T47D (cell line): ENCODE measurements around the gene ZNF385A.

Source experiments
- DNase-seq, 2 experiments: peaks; one replicate each; pipeline versions ENCODE4 v3.0.0 to v3.0.0-alpha.2; 2011 to 2012; ENCODE audit warnings: low read depth in 1 of 2, low spot score in 1 of 2
- JUND ChIP-seq: IDR thresholded peaks from 2 replicates; pipeline ENCODE4 v1.6.1; 2012; ENCODE audit warnings: low read depth
- in situ Hi-C: cut with HindIII; loops from 2 replicates; pipeline ENCODE4 v1.10.0; 2016; ENCODE audit warnings: low sequenced_read_pairs, low pct_unique_long_range_greater_than_20kb

ZNF385A gene

DNA sequence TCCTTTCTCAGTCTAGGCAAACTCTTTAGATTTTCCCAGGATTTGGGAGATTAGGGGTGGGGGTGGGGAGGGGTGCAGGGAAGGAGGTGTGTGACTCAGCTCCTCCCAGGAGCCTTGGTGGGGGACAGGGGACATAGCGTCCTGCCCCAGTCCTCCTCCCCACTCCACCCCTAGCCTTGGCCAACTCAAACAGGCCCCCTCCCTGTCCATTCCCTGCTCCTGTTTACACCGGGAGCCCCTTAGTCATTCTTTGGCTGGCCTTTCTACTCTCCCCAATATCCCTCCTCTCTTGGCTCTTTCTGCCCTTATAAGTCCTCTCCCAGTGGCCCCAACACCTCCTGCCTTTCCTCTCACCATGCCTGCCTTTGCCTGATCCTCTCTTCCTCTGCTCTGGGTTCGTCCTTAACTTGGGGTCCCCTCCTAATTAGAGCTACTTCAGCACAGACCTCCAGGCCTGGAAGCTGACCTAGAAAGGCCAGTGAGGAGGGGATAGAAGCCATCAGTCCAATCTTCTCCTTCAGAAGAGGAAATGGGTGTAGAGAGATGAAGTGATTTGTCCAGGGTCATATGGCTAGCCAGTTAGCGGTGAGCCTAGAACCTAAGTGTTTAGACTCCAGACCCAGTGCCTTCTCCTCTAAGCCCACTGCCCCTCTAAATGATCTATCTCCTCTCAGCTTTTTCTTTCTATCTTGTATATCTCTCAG is 36.8 kb upstream of the ZNF385A start:
- DNase-seq, result no peak
- in situ Hi-C loops, result no loop called here
- TF ChIP-seq JUND, result no peak

DNA sequence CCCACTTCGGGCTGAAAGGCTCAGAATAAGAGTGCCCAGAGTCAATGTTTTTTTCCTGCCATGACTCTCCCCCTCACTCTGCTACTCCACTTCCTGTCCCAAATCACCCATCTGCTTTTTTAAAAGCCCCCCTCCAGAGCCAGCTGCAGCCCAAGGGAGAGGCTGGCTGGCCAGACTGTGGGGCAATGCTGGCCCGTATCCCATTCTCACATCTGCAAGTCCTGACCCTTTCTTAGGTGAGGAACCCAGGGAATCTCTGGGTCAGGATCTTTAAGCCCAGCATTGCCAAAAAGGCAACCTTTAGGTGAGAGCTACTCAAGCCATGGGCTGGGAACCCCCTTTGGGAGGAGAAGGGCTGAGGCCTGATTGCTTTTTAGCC is 36.2 kb upstream of the ZNF385A start:
- in situ Hi-C loops, result no loop called here
- no peak for TF ChIP-seq JUND
- no peak for DNase-seq

DNA sequence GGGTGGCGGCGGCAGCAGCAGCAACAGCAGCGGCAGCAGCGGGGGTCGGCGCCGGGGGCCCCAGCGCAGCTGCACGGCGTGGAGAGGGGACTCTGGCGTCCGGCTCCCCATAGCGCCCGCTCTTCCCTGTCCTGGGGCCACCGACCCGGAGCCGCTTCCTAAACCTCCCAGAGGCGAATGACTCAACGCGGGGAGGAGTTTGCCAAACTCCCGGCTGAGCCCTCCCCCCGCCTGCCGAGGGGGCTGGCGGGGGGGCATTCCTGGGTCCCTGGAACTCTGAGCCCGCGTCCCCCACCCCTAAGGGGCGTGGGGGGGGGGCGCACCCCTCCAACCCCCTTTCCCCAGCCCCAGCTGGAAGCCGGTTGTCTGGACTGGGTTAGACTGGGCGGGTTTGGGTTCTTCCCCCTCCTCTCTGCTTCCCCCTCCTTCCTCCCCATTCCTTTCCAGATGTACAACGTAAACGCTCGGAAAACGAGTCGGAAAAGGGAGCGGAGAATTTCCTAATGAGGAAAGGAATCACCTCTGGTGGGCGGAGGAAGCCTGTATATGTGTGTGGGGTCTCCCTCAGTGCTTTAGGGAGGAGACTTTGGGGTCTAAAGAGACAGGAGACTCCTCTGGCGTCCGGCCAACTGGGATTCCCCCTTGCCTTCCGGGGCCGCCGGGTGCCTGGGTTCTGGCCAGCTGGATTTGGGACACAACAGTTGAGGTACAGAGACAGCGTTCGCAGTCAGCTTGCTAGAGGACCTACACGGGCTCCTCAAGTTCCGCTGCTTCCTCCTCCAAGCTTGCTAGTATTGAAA is 34.8 kb upstream of the ZNF385A start, which contains the start of gene ITGA5:
Gene ITGA5, minus strand, starts transcription at position 179 of the 800 bp plus-strand sequence. Its CDS starts 68 bp downstream, at position 111.
- in situ Hi-C loops, result no loop called here
- peak; percentile 70 to 91 for DNase-seq
- no peak for TF ChIP-seq JUND

DNA sequence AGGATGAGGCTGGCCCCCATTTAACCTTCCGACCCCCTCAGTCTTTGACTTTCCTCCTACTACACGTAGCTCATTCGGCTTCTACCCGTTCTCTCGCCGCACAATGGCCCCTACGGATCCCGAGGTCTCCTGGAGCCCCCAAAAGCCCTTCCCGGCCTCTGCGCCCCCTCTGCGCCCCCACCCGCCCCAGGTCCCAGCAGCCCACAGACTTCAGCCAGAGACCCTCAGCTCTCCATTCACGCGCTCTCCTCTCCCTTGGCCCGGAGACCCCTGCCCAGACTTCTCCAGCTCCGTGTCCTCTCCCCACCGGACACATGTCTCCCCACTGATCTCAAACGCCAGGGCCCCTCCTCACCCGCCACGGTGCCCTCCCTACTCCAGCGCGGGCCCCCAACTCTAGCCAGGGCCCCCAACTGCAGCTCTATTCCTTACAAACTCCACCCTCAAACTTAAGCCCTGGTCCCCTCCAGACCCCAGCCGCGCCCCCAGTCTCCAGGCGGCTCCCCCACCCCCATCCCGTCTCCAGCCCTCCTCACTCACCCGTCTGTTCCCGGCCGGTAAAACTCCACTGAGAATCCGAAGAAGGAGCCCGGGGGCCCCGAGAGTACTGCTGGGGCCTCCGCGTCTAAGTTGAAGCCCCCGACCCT is 34.0 kb upstream of the ZNF385A start:
- DNase-seq, result no peak
- TF ChIP-seq JUND, result no peak
- in situ Hi-C loops, result no loop called here

DNA sequence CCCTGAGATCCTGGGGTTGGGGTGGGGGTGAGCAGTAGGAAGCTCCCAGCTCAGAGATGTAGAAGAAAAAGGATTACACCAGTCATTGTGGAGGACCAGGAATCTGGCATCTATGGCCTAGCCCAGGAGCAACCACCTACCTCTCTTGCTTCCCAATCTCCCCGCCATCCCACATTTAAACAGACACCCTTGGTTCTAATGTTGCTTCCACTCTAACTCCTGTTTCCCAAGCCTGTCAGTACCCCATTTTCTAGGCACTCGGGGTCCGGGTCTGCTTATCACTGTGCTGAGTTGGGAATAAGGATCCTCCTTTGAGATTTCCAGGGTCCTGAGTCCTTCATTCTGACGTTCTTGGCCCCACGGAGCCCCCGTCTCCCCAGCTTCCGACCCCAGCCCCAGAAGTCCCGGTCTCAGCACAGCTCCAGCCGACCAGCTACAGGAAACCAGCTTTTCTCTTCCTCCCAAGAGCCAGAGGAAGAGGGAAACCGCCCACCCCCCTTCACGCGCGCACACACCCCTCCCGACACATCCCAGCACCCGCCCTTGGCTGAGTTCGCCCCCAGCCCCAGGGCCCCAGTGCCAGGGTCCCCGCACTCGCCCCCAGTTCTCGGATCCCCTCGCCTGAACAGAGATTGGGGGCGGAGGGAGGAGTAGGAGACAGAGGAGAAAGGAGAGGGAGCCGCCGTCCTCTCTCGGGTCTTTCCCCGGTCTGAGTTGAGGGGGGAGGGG is 33.3 kb upstream of the ZNF385A start:
- no peak for TF ChIP-seq JUND
- DNase-seq, result no peak
- in situ Hi-C loops, result no loop called here

DNA sequence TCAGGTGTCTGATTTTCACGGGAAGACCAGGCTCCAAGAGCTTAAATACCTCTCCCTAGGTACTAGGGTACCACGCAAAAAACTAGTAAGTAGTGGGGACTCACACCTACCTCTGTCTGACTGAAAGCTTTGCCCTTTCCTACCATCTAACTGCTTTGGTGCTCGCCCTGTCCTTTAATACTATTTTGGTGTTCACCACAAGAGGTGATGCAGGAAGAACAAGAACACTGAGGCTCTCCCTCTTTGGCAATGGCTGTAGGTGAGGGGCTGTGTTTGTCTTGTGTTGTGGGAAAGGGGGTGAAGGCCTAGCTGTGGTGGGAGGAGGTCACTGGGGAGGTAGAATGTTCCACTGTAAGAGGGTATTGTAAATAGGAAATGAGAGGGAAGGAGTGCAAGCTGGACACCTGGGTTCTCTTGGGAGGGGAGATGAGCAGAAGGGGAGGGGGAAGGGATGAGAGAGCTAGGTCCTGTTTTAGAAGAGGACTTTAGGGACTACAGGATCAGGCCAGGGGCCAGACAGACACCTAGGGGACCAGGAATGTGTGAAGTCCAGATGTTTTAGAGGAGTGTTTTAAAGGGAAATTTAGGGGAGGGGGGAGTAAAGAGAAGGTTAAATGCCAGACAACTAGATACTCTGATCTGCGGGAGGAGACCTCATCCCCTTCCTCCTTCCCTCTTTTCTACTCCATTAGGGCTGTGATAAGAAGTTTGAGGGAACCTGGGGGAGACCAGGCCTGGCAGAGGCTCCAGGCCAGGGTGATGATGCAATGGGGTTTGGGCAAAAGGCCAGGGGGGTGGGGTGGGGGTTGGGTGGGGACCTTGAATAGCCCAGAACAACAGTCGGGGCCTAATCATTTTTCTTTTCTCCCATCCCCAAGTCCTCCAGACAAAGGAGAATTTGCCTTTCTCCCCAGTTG is 32.4 kb upstream of the ZNF385A start:
- in situ Hi-C loops, result no loop called here
- DNase-seq, result no peak
- no peak for TF ChIP-seq JUND

DNA sequence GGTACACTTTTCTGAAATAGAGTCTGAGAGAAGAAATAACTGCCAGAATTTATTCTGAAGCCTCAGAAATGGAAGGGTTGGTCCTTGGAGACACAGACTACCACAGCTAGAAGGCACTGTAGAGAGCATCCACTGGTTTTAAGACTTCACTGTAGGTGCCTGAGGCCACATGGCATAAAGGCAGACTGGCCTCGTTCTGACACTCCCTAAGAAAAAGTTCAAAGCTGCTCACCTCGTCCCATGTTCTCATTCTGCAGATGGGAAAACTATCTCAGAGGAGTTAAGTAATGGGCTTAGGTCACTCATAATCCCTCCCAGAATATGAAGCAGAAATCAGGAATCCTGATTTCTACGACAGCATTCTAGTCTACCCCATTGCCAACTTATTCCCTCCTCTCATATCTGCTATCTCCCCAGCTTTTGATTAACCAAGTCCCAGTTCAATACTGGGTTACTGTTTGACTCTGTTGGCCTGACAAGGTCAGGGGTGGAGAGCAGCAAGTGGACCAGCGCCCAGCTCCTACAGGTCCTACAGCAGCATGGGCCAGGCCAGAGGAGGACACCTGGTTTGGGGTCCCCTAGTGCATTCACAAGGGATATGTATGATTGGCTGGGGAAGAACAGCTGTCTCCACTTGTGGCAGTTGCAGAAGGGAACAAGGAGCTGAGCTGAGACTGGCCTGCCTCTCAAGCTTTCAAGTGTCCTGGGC is 30.8 kb upstream of the ZNF385A start:
- no peak for DNase-seq
- TF ChIP-seq JUND, result no peak
- in situ Hi-C loops, result no loop called here

DNA sequence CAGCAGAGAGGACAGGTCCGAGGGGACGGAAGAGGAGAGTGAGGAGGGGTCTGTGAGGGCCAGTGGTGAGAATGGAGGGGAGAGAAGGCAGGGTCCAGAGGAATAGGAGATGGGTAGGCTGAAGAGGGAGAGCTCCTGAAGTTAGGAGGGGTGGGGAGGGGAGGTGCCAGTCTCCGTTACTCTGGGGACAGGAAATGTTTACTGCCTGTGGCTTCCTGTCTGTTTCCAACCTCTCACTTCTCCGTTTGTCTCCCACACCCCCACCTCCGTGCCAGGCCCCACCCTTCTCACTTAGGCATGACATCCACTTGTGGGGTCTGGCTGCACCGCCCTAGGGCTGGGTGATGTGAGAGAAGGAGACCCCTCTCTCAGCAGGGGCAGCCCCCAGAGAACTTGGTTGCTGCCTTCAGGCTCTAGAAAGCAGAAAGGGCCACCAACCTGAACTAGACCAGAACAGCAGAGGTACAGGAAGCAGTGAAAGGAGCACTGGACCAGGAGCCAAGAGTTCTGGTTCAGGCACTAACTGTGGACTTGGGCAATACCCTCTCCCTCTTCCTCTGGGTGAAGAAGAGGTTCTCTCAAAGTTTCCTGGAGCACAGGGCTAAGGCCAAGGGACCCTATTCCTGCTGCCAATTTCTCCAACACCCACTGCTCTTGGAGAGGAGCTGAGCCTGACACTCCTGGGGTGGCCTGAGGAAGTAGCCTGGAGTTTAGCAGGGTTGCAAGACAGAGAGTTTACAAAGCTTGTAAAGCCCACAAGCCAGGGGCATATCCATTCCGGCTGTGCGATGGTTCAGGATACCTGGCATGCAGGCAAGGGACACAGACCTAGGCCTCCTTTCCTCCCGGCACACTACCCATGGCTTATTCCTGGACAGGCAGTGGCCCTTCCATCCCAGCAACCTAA is 29.0 kb upstream of the ZNF385A start:
- no peak for TF ChIP-seq JUND
- in situ Hi-C loops, result no loop called here
- no peak for DNase-seq

DNA sequence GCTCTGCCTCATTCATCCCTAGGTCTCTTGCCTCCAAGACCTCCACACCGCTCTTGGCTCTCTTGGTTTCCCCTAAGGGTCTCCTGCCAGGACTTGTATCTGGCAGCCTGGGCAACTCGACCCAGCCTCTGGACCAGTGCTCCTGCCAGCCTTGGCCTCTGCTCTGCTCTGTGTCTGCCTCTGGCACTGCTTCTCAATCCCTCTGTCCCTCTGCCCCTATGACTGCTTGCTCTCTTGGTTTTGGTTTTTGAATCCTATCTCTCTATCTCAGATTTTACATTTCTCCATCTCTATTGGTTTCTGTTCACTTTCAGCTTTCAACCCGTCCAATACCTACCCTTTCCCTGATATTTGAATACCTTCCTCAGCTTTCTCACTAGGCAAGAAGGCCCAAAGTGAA is 28.3 kb upstream of the ZNF385A start:
- DNase-seq, result no peak
- in situ Hi-C loops, result no loop called here
- no peak for TF ChIP-seq JUND

DNA sequence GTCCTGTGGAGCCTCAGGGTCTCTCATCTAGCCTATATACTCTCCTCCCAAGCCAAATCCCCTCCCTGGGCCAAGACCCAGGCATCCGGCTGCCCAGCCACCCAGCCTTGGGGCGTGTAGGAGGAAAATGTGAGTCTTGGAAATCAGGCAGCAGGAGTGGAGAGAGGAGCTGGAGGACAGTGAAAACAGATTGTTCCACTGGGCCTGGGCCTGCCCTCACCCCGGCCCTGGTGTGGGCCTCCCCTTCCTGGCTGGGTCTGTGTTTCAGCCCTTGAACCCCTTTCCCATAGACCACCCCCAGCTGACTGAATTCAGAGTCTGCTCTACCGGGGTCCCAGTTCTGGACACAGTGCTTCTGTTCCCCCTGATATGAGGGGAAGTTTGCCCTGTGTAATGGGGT is 27.8 kb upstream of the ZNF385A start:
- in situ Hi-C loops, result no loop called here
- DNase-seq, result no peak
- no peak for TF ChIP-seq JUND
